Loucy (cell line): ENCODE results near the gene ELMO2.
"Not testable (repeated sequence)": the region's sequence is repeated elsewhere in the genome, so short reads cannot be mapped to it uniquely, and the experiment has no call there.

ENCODE experiments used
- H2AFZ ChIP-seq: fragments of 200-600 bp; sonication (generic); 2 replicates; pipeline ENCODE4 v1.6.0; 2016; ENCODE audit warnings: antibody characterized with exemption, mild to moderate bottlenecking, low read length, moderate library complexity
- H3F3A ChIP-seq: fragments of 200-600 bp; 2 replicates; pipeline ENCODE4 v1.6.0; 2016; ENCODE audit warnings: antibody characterized with exemption, low read depth, mild to moderate bottlenecking
- H3K27me3 ChIP-seq: fragments of 200-600 bp; sonication (generic); 2 replicates; pipeline ENCODE4 v1.6.1; 2014; ENCODE audit warnings: low read length, mild to moderate bottlenecking; ENCODE audit not compliant: insufficient read depth, poor library complexity, severe bottlenecking
- H3K36me3 ChIP-seq: fragments of 200-600 bp; sonication (generic); 2 replicates; pipeline ENCODE4 v1.6.1; 2016; ENCODE audit warnings: low read length; ENCODE audit not compliant: insufficient read depth
- H3K4me1 ChIP-seq: fragments of 200-600 bp; sonication (generic); 2 replicates; pipeline ENCODE4 v1.5.1; 2014; ENCODE audit warnings: low read length, mild to moderate bottlenecking; ENCODE audit not compliant: insufficient read depth, poor library complexity, severe bottlenecking
- H3K4me2 ChIP-seq: fragments of 200-600 bp; sonication (generic); 2 replicates; pipeline ENCODE4 v1.6.0; 2014; ENCODE audit warnings: antibody characterized with exemption, low read length, low read depth, mild to moderate bottlenecking; ENCODE audit not compliant: poor library complexity, severe bottlenecking
- H3K4me3 ChIP-seq: fragments of 200-600 bp; sonication (generic); 2 replicates; pipeline ENCODE4 v1.5.1; 2014; ENCODE audit warnings: low read length, mild to moderate bottlenecking, mixed read lengths; ENCODE audit not compliant: poor library complexity, severe bottlenecking
- H3K79me2 ChIP-seq: fragments of 200-600 bp; sonication (generic); 2 replicates; pipeline ENCODE4 v1.6.1; 2014; ENCODE audit warnings: low read length; ENCODE audit not compliant: insufficient read depth
- H3K9ac ChIP-seq: fragments of 200-600 bp; sonication (generic); 2 replicates; pipeline ENCODE4 v1.6.0; 2014; ENCODE audit warnings: mild to moderate bottlenecking, low read depth, low read length, moderate library complexity; ENCODE audit not compliant: poor library complexity, severe bottlenecking
- H3K9me2 ChIP-seq: fragments of 200-600 bp; sonication (generic); replicated peaks from 2 replicates; pipeline ENCODE4 v1.6.1; 2016; ENCODE audit warnings: low read depth, low read length, mixed read lengths
- H3K9me3 ChIP-seq: fragments of 200-600 bp; sonication (generic); 2 replicates; pipeline ENCODE4 v1.6.1; 2014; ENCODE audit warnings: mild to moderate bottlenecking, antibody characterized with exemption, low read length, low read depth; ENCODE audit not compliant: insufficient read depth
- H4K20me1 ChIP-seq: fragments of 200-600 bp; sonication (generic); 2 replicates; pipeline ENCODE4 v1.6.0; 2014; ENCODE audit warnings: antibody characterized with exemption, low read length, mild to moderate bottlenecking; ENCODE audit not compliant: insufficient read depth, poor library complexity, severe bottlenecking
- CTCF ChIP-seq: fragments of 200-600 bp; sonication (generic); conservative IDR thresholded peaks from 2 replicates; pipeline ENCODE4 v1.5.1; 2014; ENCODE audit warnings: mild to moderate bottlenecking, antibody characterized with exemption, low read length
- EZH2phosphoT487 ChIP-seq: fragments of 200-600 bp; IDR thresholded peaks from 2 replicates; pipeline ENCODE4 v1.6.1; 2018; ENCODE audit warnings: antibody characterized with exemption, mild to moderate bottlenecking, moderate library complexity, borderline replicate concordance

The ELMO2 gene

GRCh38 chr20:46393967-46394366 lies 12.4 kb downstream of the ELMO2 start:
- no peaks in the 10 kb centered on the region for H3K9me2 ChIP-seq
- H3K36me3 ChIP-seq: peaks cover 65% of the 10 kb centered on the region; the same call in 1 of the 2 replicates
- H3K27me3 ChIP-seq: no peaks in the 10 kb centered on the region
- H3K9ac ChIP-seq: no peak overlapping the region
- H3K4me2 ChIP-seq: no peak overlapping the region
- no peak overlapping the region for H2AFZ ChIP-seq
- H3K4me1 ChIP-seq: no peaks in the 10 kb centered on the region
- no peaks in the 10 kb centered on the region for H3F3A ChIP-seq
- no peak for TF ChIP-seq EZH2phosphoT487
- TF ChIP-seq CTCF: no peak
- no peaks in the 10 kb centered on the region for H3K9me3 ChIP-seq
- no peak overlapping the region for H3K4me3 ChIP-seq
- peaks cover 2% of the 10 kb centered on the region for H4K20me1 ChIP-seq
- peaks cover 22% of the 10 kb centered on the region for H3K79me2 ChIP-seq

- Histone ChIP-seq H3K4me2 (no peak overlapping the region), H2AFZ (no peak overlapping the region), H3F3A (no peaks in the 10 kb centered on the region), H3K27me3 (no peaks in the 10 kb centered on the region), H3K9ac (no peak overlapping the region), H3K4me3 (no peak overlapping the region), H3K4me1 (no peaks in the 10 kb centered on the region), H4K20me1 (no peaks in the 10 kb centered on the region), H3K9me2 (no peaks in the 10 kb centered on the region), H3K9me3 (no peaks in the 10 kb centered on the region), H3K36me3 (peaks cover 91% of the 10 kb centered on the region), H3K79me2 (no peaks in the 10 kb centered on the region)
- no peak for TF ChIP-seq CTCF
- TF ChIP-seq EZH2phosphoT487: no peak
Observed at GRCh38 chr20:46388937-46389336, 17.5 kb downstream of the ELMO2 start.

GRCh38 chr20:46388201-46388836 lies 18.1 kb downstream of the ELMO2 start:
- Histone ChIP-seq H4K20me1 (no peaks in the 10 kb centered on the region), H3K4me1 (no peaks in the 10 kb centered on the region), H3K9ac (no peak overlapping the region), H3K9me2 (no peaks in the 10 kb centered on the region), H3K4me3 (no peak overlapping the region), H2AFZ (no peak overlapping the region), H3K36me3 (peaks cover 91% of the 10 kb centered on the region), H3K27me3 (no peaks in the 10 kb centered on the region), H3K9me3 (no peaks in the 10 kb centered on the region), H3K4me2 (no peak overlapping the region), H3F3A (no peaks in the 10 kb centered on the region), H3K79me2 (no peaks in the 10 kb centered on the region)
- no peak for TF ChIP-seq EZH2phosphoT487

GRCh38 chr20:46387054-46387453 lies 19.4 kb downstream of the ELMO2 start:
- H3F3A ChIP-seq, H3K9me3 ChIP-seq, H3K27me3 ChIP-seq, H3K4me3 ChIP-seq, H3K79me2 ChIP-seq, H3K9ac ChIP-seq, H4K20me1 ChIP-seq, H3K4me2 ChIP-seq, H3K9me2 ChIP-seq, H3K4me1 ChIP-seq, H2AFZ ChIP-seq: not testable (repeated sequence)
- peaks cover 90% of the 10 kb centered on the region for H3K36me3 ChIP-seq
